NCI-H2107 treated with DMSO at 0.1 percent for 48 hours (cell line): Measurements from ENCODE around the gene LMX1B.
"Not testable (repeated sequence)": the region's sequence is repeated elsewhere in the genome, so short reads cannot be mapped to it uniquely, and the experiment has no call there.

ENCODE experiments used
- DNase-seq: peaks from one replicate; lab custom pipeline; 2025; ENCODE audit not compliant: unreplicated experiment; lab: John Stamatoyannopoulos, UW

Gene LMX1B

DNA sequence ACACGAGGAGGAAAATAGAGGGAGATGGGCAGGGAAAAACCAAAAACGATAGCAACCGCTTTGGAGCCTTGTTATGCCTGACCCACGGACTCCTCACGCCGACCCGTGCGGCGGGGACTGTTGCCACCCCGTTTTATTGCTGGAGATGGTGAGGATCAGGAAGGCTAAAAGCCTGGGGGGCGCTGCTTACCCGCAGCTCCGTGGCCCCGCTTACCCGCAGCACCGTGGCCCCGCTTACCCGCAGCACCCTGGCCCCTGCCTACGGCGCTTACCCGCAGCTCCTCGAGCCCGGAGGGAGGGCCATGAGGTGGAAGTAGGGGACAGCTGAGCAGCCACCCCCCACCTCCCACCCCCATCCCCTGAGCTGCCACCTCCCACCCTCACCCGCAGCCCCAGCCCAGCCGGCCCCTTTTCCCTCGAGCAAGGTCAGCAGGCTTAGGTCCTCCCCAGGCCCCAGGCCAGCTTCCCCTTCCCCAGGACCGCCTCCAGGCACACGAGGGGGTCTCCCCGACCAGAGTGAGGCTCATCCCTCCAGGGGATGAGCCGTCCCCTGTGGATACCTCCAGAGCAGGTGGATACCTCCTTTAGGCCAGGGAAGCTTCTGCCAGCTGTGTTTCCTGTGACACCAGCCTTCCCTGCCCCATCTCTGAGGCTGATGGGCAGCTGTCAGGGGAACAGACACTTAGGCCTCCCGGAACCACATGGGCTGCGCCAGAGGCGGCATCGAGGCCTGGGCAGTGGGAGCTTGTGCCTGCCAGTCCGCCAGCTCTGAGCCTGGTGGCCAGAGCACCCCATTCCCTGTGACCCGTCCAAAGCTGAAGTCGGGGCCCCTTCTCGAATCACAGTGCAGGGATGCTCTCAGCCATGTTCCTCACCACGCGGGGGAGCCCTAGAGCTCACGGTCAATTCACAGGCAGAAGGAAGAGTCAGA lies 92.3 kb downstream of the LMX1B start:
- DNase-seq: peak; percentile 9

- no peak for DNase-seq
These were observed 92.9 kb downstream of the LMX1B start for GRCh38 chr9:126706698-126707053.

GRCh38 chr9:126707083-126707482 lies 93.4 kb downstream of the LMX1B start:
- DNase-seq: no peak

DNA sequence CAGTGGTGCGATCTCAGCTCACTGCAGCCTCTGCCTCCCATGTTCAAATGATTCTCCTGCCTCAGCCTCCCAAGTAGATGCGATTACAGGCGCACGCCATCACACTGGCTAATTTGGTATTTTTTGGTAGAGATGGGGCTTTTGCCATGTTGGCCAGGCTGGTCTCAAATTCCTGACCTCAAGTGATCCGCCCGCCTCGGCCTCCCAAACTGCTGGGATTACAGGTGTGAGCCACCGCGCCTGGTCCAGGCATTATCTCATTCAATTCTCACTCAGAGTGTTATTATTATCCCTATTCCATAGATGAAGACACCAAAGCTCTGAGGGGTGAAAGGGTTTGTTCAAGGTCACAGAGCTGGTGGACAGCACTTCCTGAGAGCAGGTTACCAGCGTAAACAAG lies 94.0 kb downstream of the LMX1B start:
- DNase-seq: not testable (repeated sequence)

- no peak for DNase-seq
These were observed 94.5 kb downstream of the LMX1B start for GRCh38 chr9:126708178-126708577.

- DNase-seq: no peak
These were observed 95.5 kb downstream of the LMX1B start for GRCh38 chr9:126709241-126709640.

- no peak for DNase-seq
These were observed 101.7 kb downstream of the LMX1B start for GRCh38 chr9:126715382-126715781.

DNA sequence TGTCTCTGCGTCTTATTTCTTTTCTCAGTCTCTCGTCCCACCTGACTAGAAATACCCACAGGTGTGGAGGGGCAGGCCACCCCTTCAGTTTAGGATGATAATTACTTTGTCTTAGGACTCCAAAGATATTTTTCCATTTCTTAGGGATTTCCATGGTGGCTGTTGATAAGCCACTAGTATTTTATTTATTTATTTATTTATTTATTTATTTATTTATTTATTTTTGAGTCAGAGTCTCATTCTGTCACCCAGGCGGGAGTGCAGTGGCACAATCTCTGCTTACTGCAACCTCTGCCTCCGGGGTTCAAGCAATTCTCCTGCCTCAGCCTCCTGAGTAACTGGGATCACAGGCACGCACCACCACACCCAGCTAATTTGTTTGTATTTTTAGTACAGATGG lies 103.7 kb downstream of the LMX1B start:
- not testable (repeated sequence) for DNase-seq

DNA sequence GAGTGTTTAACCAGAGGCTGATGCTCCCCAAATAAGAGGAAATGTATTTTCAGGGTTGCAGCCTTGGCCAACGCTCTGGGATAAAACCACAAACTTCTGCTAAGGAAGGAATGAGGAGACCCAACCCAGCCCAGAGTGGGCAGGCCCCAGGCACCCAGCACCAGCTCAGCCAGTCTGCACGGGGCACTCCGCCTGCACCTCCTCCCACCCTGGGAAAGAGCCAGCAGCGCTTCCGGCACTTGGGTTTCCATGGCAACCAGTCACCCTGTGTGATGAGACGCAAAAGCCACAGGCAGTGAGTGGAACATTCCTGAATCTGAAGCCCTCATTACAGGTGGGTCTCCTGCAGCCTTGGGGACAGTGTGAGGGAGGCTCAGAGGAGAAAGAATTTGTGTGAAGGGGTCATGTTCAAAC lies 105.9 kb downstream of the LMX1B start:
- DNase-seq: no peak

GRCh38 chr9:126720036-126720435 lies 106.3 kb downstream of the LMX1B start:
- no peak for DNase-seq

- no peak for DNase-seq
These were observed 107.2 kb downstream of the LMX1B start for GRCh38 chr9:126720661-126721563.

DNA sequence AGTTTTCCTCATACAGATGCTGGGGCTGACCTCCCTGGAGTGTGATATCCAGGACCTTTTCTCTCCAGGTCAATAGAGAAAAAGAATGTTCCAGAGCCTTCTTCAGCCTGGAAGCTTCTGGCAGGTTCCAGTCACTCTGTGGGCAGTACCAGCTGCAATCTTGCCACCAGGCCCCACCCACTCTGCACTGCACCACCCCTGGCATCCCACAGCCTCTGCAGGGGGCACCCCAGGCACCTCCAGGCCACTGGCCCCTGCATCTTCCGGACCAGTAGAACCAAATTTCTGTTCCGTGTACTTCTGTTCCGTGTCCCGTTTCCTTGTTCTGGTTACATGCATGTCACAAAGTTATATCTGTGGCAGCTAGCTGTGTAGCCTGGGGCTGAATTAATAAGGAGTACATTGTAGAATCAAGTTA lies 107.8 kb downstream of the LMX1B start:
- no peak for DNase-seq

- DNase-seq: no peak
These were observed 108.7 kb downstream of the LMX1B start for GRCh38 chr9:126722252-126722921.

DNA sequence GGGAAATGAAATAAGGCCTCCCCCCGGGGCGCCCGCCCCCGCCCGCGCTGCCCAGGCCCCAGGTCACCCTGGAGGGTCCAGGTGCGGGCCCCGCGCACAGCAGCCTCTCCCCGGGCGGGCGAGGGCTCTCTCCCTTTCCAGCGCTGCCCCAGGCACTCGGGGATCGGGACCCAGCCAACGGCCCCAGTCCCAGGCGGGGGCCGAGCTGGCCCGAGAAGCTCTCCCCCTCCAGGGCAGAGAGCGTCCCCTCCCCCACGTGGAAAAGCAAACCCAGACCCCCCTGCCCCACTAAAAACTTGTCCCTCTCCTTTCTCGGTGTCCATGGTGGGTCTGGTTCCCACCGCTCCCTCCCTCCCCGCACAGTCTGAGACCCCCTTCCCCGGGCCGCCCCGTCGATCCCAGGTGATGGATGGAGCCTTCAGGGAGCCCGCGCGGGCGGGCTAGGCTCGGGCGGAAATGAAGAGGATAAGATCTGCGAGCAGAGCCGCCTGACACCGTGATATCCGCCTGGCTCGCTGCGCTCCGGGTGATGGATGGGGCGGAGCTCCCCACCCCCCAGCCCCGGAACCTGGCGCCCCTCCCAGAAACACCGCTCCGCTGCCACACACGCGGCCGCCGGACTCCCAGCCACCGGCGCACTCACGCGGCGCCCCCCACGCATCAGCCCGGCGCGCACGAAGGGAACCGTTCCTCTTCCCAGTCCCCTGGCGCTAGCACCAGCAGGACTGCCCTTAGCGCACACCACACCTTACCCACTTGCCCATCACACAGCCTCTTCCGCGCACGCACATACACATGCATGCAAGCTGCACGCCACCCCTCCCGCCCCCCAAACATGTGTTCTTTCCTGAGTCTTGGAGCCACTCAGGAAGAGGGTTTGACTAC lies 109.4 kb downstream of the LMX1B start:
- no peak for DNase-seq

GRCh38 chr9:126723807-126724172 lies 110.1 kb downstream of the LMX1B start:
- no peak for DNase-seq

GRCh38 chr9:126724226-126724625 lies 110.5 kb downstream of the LMX1B start:
- DNase-seq: no peak

DNA sequence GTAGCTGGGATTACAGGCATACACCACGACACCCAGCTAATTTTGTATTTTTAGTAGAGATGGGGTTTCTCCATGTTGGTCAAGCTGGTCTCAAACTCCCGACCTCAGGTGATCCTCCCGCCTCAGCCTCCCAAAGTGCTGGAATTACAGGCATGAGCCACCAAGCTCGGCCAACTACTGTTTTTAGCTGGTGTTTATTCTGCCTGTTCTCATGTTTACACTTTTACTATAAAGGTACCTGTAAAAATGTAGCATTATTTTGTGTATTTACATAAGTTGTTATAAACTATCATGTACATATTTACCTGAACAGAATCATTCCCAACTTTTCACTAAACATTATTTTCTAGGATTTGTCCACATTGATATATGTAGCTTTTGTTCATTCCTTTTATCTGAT lies 111.8 kb downstream of the LMX1B start:
- not testable (repeated sequence) for DNase-seq

- DNase-seq: not testable (repeated sequence)
These were observed 114.5 kb downstream of the LMX1B start for GRCh38 chr9:126728210-126728609.

- DNase-seq: not testable (repeated sequence)
These were observed 116.9 kb downstream of the LMX1B start for GRCh38 chr9:126730592-126730991.

DNA sequence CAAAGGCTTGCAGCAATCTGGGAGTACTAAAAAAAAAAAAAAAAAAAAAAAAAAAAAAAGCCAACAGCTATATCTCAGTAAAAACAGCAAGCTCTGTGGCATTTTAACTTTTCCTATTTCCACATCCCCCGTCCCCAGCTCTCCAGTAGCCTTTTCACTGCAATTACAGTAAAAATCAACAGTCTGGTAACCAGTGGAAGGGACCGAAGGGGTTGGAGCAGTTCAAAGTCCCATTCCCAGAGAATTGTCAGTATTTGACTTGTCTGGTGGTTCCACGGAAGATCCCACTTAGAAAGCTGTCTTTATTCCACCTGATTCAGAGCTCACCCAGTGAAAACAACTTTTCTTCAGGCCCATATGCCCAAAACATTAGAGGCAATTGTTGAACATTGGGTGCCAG lies 119.3 kb downstream of the LMX1B start:
- DNase-seq: no peak
